Suprapubic skin (tissue), 4 donors: ENCODE measurements around the gene CLNK. TPM values are rescaled to one million over a fixed set of nuclear protein-coding genes. Genes with fewer than 3 reads are reported as not detected.

Experiments used
- DNase-seq, 2 donors: peaks; one replicate each; pipeline ENCODE4 v3.0.0-alpha.2; 2019; ENCODE audit warnings: low spot score in 2 of 2
- H3K27ac ChIP-seq: fragments of 200-600 bp; sonication (generic); one replicate; pipeline ENCODE4 v1.5.1; 2019
- H3K27me3 ChIP-seq: fragments of 200-600 bp; sonication (generic); one replicate; pipeline ENCODE4 v1.5.1; 2019
- H3K36me3 ChIP-seq: fragments of 200-600 bp; sonication (generic); one replicate; pipeline ENCODE4 v1.5.1; 2019
- H3K4me1 ChIP-seq: fragments of 200-600 bp; sonication (generic); one replicate; pipeline ENCODE4 v1.5.1; 2019
- H3K4me3 ChIP-seq: fragments of 200-600 bp; sonication (generic); one replicate; pipeline ENCODE4 v1.5.1; 2019; ENCODE audit warnings: mild to moderate bottlenecking
- H3K9me3 ChIP-seq: fragments of 200-600 bp; sonication (generic); one replicate; pipeline ENCODE4 v1.5.1; 2019
- CTCF ChIP-seq, 2 donors: fragments of 200-600 bp in 1 of 2; fragments of 450-650 bp in 1 of 2; sonication (generic) in 1 of 2; IDR thresholded peaks; one replicate each; pipeline ENCODE4 v1.5.1; 2016 to 2019; ENCODE audit warnings: antibody characterized with exemption in 2 of 2, mild to moderate bottlenecking in 1 of 2, moderate library complexity in 1 of 2
- EP300 ChIP-seq: sonication (generic); formaldehyde crosslinking; IDR thresholded peaks from one replicate; pipeline ENCODE4 v1.6.1; 2017; ENCODE audit warnings: antibody characterized with exemption
- POLR2A ChIP-seq, 2 donors: fragments of 450-650 bp; IDR thresholded peaks; one replicate each; pipeline ENCODE4 v1.6.1; 2017; ENCODE audit warnings: antibody characterized with exemption in 2 of 2, mild to moderate bottlenecking in 2 of 2, moderate library complexity in 2 of 2
- POLR2AphosphoS5 ChIP-seq, 3 donors: sonication (generic); formaldehyde crosslinking; IDR thresholded peaks; one replicate each; pipeline ENCODE4 v1.6.1; 2017; ENCODE audit warnings: antibody characterized with exemption in 3 of 3
- WGBS: methylation state at CpG from one replicate; pipeline ENCODE4 v1.1.5; 2018; 5-methylcytosine and 5-hydroxymethylcytosine counted together
- total RNA-seq, 4 donors: library from RNA; depleted of rRNA; stranded (reverse); fragments of >200 nt; gene quantifications; one replicate each; pipeline ENCODE4 v1.1.0, GENCODE V29; 2016

The CLNK gene
- total RNA-seq, 4 donors from 2014 or later: 0.11 to 0.64 (median 0.52) TPM; not detected in 1

- no peaks in the 10 kb centered on the region for H3K9me3 ChIP-seq
- no peak for DNase-seq
- H3K4me3 ChIP-seq: no peak overlapping the region
- H3K27ac ChIP-seq: no peak overlapping the region
- H3K27me3 ChIP-seq: no peaks in the 10 kb centered on the region
- WGBS: 54% methylated on average over 6 of the region's 6 CpGs
- peaks cover 12% of the 10 kb centered on the region for H3K4me1 ChIP-seq
- no peak for TF ChIP-seq CTCF (IDR thresholded peaks at IDR 0.05)
- no peak for TF ChIP-seq POLR2AphosphoS5 (IDR thresholded peaks at IDR 0.05)
- no peak for TF ChIP-seq EP300
- TF ChIP-seq POLR2A (IDR thresholded peaks at IDR 0.05): no peak
- H3K36me3 ChIP-seq: no peaks in the 10 kb centered on the region
Measured at GRCh38 chr4:10655968-10656367, 28.6 kb downstream of the CLNK start.

GRCh38 chr4:10648479-10648878 is 36.1 kb downstream of the CLNK start:
- no peak overlapping the region for H3K4me3 ChIP-seq
- no peak overlapping the region for H3K27ac ChIP-seq
- no peak for DNase-seq
- no peaks in the 10 kb centered on the region for H3K27me3 ChIP-seq
- no peaks in the 10 kb centered on the region for H3K4me1 ChIP-seq
- 62% methylated on average over 2 of the region's 2 CpGs for WGBS
- TF ChIP-seq POLR2AphosphoS5 (IDR thresholded peaks at IDR 0.05) (no peak), POLR2A (IDR thresholded peaks at IDR 0.05) (no peak), EP300 (no peak), CTCF (IDR thresholded peaks at IDR 0.05) (no peak)
- no peaks in the 10 kb centered on the region for H3K36me3 ChIP-seq
- no peaks in the 10 kb centered on the region for H3K9me3 ChIP-seq

GRCh38 chr4:10647846-10648245 is 36.7 kb downstream of the CLNK start:
- DNase-seq: no peak
- no peaks in the 10 kb centered on the region for H3K4me1 ChIP-seq
- H3K36me3 ChIP-seq: no peaks in the 10 kb centered on the region
- no peak overlapping the region for H3K4me3 ChIP-seq
- no peak overlapping the region for H3K27ac ChIP-seq
- TF ChIP-seq POLR2AphosphoS5 (IDR thresholded peaks at IDR 0.05): no peak
- TF ChIP-seq CTCF (IDR thresholded peaks at IDR 0.05): no peak
- TF ChIP-seq POLR2A (IDR thresholded peaks at IDR 0.05): no peak
- no peak for TF ChIP-seq EP300
- 69% methylated on average over 3 of the region's 3 CpGs for WGBS
- no peaks in the 10 kb centered on the region for H3K27me3 ChIP-seq
- H3K9me3 ChIP-seq: no peaks in the 10 kb centered on the region

GRCh38 chr4:10643600-10644425 is 40.8 kb downstream of the CLNK start:
- Histone ChIP-seq H3K27me3 (no peaks in the 10 kb centered on the region), H3K9me3 (no peaks in the 10 kb centered on the region), H3K4me3 (no peak overlapping the region), H3K36me3 (no peaks in the 10 kb centered on the region), H3K4me1 (no peaks in the 10 kb centered on the region), H3K27ac (no peak overlapping the region)
- no peak for TF ChIP-seq POLR2A (IDR thresholded peaks at IDR 0.05)
- 54% methylated on average over 5 of the region's 5 CpGs for WGBS
- no peak for DNase-seq

GRCh38 chr4:10640561-10641201 is 43.9 kb downstream of the CLNK start:
- Histone ChIP-seq H3K27me3 (peaks cover 3% of the 10 kb centered on the region), H3K27ac (no peak overlapping the region), H3K36me3 (no peaks in the 10 kb centered on the region), H3K4me1 (no peaks in the 10 kb centered on the region), H3K4me3 (no peak overlapping the region), H3K9me3 (no peaks in the 10 kb centered on the region)
- TF ChIP-seq EP300: no peak
- TF ChIP-seq POLR2A (IDR thresholded peaks at IDR 0.05): no peak
- no peak for TF ChIP-seq POLR2AphosphoS5 (IDR thresholded peaks at IDR 0.05)
- TF ChIP-seq CTCF (IDR thresholded peaks at IDR 0.05): no peak
- no peak for DNase-seq
- WGBS: 36% methylated on average over 5 of the region's 5 CpGs
